Glomerular visceral epithelial cell (primary cell): ENCODE data around the gene NAT16.
"Not testable (repeated sequence)": the region's sequence is repeated elsewhere in the genome, so short reads cannot be mapped to it uniquely, and the experiment has no call there.

Experiments
- DNase-seq: peaks from one replicate; pipeline ENCODE4 v3.0.0-alpha.2; 2016; ENCODE audit errors: extremely low spot score

The NAT16 gene

DNA sequence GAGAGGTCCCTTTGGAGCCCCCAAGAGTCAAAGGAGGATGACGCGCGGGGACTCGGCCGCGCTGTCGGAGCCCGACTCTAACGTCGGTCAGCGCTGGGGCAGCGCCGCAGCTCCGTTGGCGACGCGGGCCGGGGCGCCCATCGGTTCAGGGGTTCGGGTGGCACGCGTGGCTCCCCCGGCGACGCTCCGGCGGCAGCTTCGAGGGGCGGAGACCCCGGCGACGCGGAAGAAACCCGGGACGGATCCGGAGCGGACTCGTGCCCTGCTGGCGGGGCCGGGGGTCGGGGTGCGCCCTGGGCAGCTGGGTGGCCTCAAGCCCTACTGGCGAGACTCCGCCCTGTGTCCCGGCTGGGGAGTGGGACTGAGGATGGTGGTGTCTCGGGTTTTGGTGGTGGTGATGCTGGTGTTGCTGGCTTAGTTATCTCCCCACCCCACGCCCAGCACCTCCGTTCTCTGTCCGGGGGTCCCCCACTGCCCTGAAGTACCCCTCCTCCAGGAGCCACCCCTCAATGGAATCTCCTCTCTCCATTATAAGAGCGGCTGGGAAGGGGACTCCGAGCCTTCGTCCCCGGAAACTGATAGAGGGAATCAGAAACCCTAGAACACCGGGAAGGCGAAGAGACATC is at the start of gene NAT16:
Gene NAT16, minus strand, starts transcription at position 164 of the 626 bp plus-strand sequence. CDS start 5,486 bp downstream, outside the sequence.
- DNase-seq, result no peak

DNA sequence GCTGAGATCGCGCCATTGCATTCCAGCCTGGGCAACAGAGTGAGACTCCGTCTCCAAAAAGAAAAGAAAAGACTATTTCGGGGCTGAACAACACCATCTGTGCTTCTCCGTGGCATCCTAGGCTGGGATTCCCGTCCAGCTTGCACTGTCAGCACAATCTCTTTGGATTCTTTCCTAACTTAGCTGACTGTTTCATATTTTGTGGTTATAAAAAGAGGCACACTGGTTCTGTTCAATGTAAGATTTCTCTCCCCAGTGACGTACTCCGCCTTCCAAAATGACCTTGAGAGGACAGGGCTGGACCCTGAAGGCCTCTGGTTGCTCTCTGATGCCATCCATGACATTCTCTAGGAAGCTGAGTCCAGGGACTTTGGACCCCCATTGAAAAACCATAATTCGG is 46.6 kb upstream of the NAT16 start:
- no peak for DNase-seq

GRCh38 chr7:101225650-101226049 is 45.6 kb upstream of the NAT16 start:
- no peak for DNase-seq

DNA sequence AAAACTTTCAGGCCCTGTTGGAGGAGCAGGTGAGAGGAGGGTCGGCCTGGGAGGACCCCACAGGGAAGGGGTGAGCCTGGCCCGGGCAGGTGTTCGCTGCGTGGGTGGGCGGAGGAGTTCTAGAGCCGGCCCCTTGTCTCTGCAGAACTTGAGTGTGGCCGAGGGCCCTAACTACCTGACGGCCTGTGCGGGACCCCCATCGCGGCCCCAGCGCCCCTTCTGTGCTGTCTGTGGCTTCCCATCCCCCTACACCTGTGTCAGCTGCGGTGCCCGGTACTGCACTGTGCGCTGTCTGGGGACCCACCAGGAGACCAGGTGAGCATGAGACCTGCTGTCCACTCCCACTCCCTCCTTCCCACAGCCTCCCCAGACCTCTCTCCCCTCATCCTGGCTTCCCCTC is 43.4 kb upstream of the NAT16 start:
- DNase-seq, result no peak

GRCh38 chr7:101222275-101222830 is 42.3 kb upstream of the NAT16 start:
- no peak for DNase-seq

- DNase-seq, result no peak
Measured at GRCh38 chr7:101220295-101220694, 40.2 kb upstream of the NAT16 start.

DNA sequence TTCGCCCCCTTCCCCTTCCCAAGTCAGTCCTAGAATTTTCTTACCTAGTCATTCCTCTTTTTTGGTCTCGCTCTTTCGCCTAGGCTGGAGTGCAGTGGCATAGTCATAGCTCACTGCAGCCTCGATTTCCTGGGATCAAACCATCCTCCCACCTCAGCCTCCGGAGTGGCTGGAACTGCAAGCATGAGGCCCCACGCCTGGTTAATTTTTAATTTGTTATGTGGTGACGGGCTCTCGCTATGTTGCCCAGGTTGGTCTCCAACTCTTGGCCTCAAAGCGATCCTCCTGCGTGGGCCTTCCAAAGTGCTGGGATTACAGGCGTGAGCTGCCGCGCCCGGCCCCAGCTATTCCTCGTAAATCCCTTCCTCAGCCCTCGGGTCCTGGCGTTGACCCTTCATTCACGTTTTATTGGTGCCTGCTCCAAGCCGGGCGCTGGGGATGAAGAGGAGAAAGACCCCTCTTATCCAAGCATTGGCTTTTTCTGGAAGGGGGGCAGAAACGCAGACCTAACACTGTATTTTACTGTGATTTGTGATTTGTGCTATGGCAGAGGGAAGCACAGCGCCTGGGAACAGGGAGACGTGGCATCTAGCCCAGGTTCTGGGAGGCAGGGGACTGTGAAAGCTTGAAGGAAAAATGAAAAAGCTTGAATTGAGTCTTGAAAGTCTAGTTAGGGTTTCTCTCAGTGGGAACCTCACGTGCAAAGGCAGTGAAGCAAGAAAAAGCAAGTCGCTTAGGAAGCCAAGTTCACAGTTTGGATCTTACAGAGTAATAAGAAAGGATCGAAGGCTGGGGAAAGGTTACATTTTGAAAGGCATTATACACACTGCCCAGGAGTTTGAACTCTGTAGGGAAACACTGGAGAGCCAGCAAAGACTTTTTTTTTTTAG is 38.4 kb upstream of the NAT16 start:
- no peak for DNase-seq

DNA sequence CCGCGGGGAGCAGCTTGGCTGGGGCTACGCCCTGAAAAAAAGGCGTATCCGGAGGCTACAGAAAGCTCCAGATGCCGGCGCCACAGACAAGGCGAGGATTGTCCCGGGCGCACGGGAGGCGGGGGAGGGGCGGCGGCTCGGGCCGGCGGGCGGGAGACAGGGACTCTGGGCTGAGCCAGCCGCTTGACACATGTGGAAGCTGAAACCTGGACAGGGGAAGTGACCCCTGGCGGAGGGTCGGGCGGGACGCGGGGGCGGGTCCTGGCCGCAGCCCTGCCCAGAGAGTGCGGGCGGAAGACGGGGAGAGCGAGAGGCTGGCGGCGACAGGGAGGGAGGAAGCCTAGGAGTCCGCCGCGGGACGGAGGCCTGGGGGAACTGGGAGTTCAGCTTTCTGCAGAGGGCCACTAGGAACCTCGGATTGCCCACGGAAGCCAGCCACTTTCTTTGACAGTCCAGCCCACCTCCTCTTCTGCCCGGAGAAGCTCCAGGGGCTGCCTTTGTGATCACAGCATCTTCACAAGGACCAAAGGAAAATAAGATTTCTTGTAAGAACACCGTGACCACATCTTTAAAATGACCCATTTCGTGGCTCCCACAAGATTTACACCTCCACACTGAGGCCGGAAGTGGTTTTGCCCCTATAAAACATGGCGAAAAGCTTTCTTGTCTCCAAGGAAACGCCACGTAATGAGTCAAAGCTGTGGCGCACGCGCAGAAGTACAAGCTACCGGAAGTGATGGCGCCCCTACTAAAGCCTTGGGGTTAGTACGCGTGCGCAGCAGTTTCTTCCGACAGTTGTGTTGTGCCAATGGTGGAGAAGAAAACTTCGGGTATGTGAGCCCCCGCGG is 37.5 kb upstream of the NAT16 start, which contains the start of the genes PLOD3 and ZNHIT1:
Gene PLOD3, minus strand, starts transcription at position 194 of the 848 bp plus-strand sequence. CDS start 307 bp downstream, outside the sequence.
Gene ZNHIT1, plus strand, starts transcription at position 778 of the 848 bp plus-strand sequence. Its CDS starts 31 bp downstream, at position 809.
- peak; percentile 98 for DNase-seq

- DNase-seq, result no peak
Measured at GRCh38 chr7:101216860-101217387, 36.8 kb upstream of the NAT16 start.

GRCh38 chr7:101216001-101216859 is 36.1 kb upstream of the NAT16 start:
- no peak for DNase-seq

GRCh38 chr7:101212014-101212413 is 31.9 kb upstream of the NAT16 start:
- no peak for DNase-seq

DNA sequence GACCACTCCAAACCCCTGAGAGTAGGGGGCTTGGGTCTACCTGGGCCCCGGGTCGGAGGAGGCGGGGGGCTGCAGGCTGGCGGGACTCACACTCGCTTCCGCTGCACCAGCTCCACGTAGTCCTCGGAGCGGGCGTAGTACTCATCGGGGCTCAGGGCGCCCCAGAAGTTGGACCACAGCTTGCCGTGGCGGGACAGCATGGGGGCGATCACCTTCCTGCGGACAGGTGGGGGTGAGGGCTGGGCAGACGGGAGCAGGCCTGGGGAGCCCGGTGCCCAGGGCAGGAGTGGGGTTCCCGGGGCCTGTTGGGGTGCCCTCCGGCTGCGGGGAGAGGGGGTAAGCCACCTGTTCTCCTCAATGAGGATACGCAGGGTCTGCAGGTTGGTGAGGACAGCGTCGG is 31.4 kb upstream of the NAT16 start:
- DNase-seq, result no peak

- no peak for DNase-seq
Measured at GRCh38 chr7:101210143-101210542, 30.1 kb upstream of the NAT16 start.

GRCh38 chr7:101208794-101209193 is 28.7 kb upstream of the NAT16 start:
- no peak for DNase-seq

GRCh38 chr7:101207459-101207858 is 27.4 kb upstream of the NAT16 start:
- DNase-seq, result no peak

DNA sequence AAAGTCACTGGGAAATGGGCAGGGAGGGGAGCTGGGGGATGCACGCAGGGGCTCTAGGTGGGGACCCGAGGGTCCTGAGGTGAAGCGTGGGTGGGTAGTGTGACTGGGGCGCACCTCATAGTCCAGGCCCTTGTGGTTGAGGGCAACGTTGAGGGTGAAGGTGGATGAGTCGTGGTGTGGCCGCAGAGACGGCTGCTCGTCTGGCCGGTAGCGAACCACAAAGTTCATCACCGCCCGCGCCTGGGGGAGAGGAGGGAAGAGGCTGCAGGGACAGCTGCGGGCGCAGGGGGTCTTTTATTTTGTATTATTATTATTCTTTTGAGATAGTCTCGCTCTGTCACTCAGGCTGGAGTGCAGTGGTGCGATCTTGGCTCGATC is 26.6 kb upstream of the NAT16 start:
- DNase-seq, result no peak

GRCh38 chr7:101205901-101206664 is 26.0 kb upstream of the NAT16 start:
- DNase-seq, result no peak

DNA sequence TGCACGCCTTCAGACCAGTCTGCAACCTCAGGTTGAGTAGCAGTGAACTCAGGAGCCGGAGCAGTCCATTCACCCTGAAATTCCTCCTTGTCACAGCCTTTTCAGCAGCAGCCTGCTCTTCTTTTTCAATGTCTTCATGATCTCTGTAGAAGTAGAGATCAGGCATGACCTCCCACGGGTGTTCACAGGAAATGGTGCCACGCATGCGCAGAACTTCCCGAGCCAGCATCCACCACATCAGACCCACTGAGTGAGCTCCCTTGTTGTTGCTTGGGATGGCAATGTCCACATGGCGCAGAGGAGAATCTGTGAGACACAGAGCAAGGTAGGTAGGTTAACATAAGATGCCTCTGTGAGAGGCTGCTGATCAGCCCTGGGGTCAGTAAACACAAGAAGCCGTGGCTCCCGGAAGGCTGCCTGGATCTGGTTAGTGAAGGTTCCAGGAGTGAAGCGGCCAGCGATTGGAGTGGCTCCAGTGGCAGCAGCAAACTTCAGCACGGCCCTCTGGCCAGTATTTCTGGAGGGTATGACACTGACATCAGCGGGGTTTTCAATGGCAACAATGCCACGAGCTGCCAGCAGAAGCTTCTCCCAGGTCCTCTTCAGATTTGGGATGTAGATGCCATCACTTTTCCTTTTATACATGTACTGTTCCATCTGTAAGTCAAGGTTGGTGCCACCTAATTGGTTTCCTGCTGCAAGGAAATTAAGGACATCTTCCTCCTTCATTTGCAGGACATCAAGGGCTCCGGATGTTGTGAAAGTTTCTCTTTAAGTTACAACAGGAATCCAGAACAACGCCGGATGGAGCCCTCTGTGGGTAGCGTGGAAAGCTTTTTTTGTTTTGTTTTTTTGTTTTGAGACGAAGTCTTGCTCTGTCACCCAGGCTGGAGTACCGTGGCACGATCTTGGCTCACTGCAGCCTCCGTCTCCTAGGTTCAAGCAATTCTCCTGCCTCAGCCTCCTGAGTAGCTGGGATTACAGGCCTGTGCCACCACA is 23.9 kb upstream of the NAT16 start:
- not testable (repeated sequence) for DNase-seq

GRCh38 chr7:101202603-101202918 is 22.5 kb upstream of the NAT16 start:
- no peak for DNase-seq
